GM23338 (cell line): Measurements from ENCODE around the gene SUGP1. TPM values are rescaled to one million over a fixed set of nuclear protein-coding genes. Genes with fewer than 3 reads are reported as not detected.

ENCODE experiments used
- ATAC-seq: fragments of 200-7000 bp; cut with Tn5 transposase; 3 replicates; pipeline ENCODE4 v1.9.1; 2020
- DNase-seq: peaks from one replicate; pipeline ENCODE4 v3.0.0-alpha.2; 2015; ENCODE audit warnings: low spot score
- H2AFZ ChIP-seq: fragments of 200-600 bp; sonication (generic); 2 replicates; pipeline ENCODE4 v1.8.0; 2016; ENCODE audit warnings: antibody characterized with exemption, mild to moderate bottlenecking, moderate library complexity
- H3F3A ChIP-seq: fragments of 200-600 bp; sonication (generic); replicated peaks from 2 replicates; pipeline ENCODE4 v1.8.0; 2017; ENCODE audit warnings: antibody characterized with exemption, mixed run types, low read depth
- H3K27ac ChIP-seq: fragments of 200-600 bp; sonication (generic); 2 replicates; pipeline ENCODE4 v1.6.1; 2016; ENCODE audit warnings: low read depth
- H3K27me3 ChIP-seq: fragments of 200-600 bp; sonication (generic); 2 replicates; pipeline ENCODE4 v1.8.0; 2016; ENCODE audit warnings: mild to moderate bottlenecking, mixed run types, moderate library complexity; ENCODE audit not compliant: insufficient read depth
- H3K36me3 ChIP-seq: fragments of 200-600 bp; sonication (generic); 2 replicates; pipeline ENCODE4 v1.8.0; 2016; ENCODE audit warnings: mild to moderate bottlenecking; ENCODE audit not compliant: insufficient read depth
- H3K4me1 ChIP-seq: fragments of 200-600 bp; sonication (generic); 2 replicates; pipeline ENCODE4 v1.8.0; 2016; ENCODE audit warnings: mild to moderate bottlenecking, moderate library complexity; ENCODE audit not compliant: insufficient read depth
- H3K4me2 ChIP-seq: fragments of 200-600 bp; sonication (generic); 2 replicates; pipeline ENCODE4 v1.7.1; 2017; ENCODE audit warnings: mixed run types
- H3K4me3 ChIP-seq: fragments of 200-600 bp; sonication (generic); 2 replicates; pipeline ENCODE4 v1.6.1; 2016; ENCODE audit warnings: mixed run types
- H3K79me2 ChIP-seq: fragments of 200-600 bp; sonication (generic); replicated peaks from 2 replicates; pipeline ENCODE4 v1.8.0; 2017; ENCODE audit warnings: mild to moderate bottlenecking; ENCODE audit not compliant: insufficient read depth
- H3K9me2 ChIP-seq: fragments of 200-600 bp; sonication (generic); 2 replicates; pipeline ENCODE4 v1.8.0; 2017; ENCODE audit not compliant: insufficient read depth
- H4K20me1 ChIP-seq: fragments of 200-600 bp; sonication (generic); replicated peaks from 2 replicates; pipeline ENCODE4 v1.8.0; 2017; ENCODE audit warnings: mild to moderate bottlenecking; ENCODE audit not compliant: insufficient read depth
- H3K27ac Mint-ChIP-seq: 2 replicates; pipeline ENCODE4 v1.8.0; 2020; ENCODE audit warnings: inconsistent platforms, mild to moderate bottlenecking, moderate library complexity, mixed read lengths
- H3K27me3 Mint-ChIP-seq: 3 replicates; pipeline ENCODE4 v1.8.0; 2022; ENCODE audit warnings: low read depth, mild to moderate bottlenecking, moderate library complexity, mixed read lengths, inconsistent platforms; ENCODE audit not compliant: insufficient read depth, poor library complexity
- H3K36me3 Mint-ChIP-seq: 3 replicates; pipeline ENCODE4 v1.8.0; 2021; ENCODE audit warnings: low read depth, mild to moderate bottlenecking, inconsistent platforms, moderate library complexity, mixed read lengths
- H3K4me1 Mint-ChIP-seq: 3 replicates; pipeline ENCODE4 v1.8.0; 2020; ENCODE audit warnings: mild to moderate bottlenecking, inconsistent platforms, mixed read lengths
- H3K4me3 Mint-ChIP-seq: 3 replicates; pipeline ENCODE4 v1.8.0; 2021; ENCODE audit warnings: moderate library complexity, mild to moderate bottlenecking, inconsistent platforms, mixed read lengths
- H3K9me3 Mint-ChIP-seq: 3 replicates; pipeline ENCODE4 v1.8.0; 2020; ENCODE audit warnings: moderate library complexity, mild to moderate bottlenecking, inconsistent platforms, mixed read lengths
- CREB1 ChIP-seq: fragments of 250-450 bp; sonication (Bioruptor Pico); IDR thresholded peaks from 2 replicates; pipeline ENCODE4 v1.5.0; 2020; ENCODE audit warnings: low read depth, mild to moderate bottlenecking, moderate library complexity
- CTCF ChIP-seq, 2 experiments: fragments of 200-600 bp in 1 of 2; sonication (generic) in 1 of 2; conservative IDR thresholded peaks; 2 replicates each; pipeline versions ENCODE4 v1.5.1 to v1.6.1; 2016 to 2017; ENCODE audit warnings: antibody characterized with exemption in 2 of 2, low read depth in 2 of 2, mild to moderate bottlenecking in 2 of 2, moderate library complexity in 1 of 2
- ETS1 ChIP-seq: IDR thresholded peaks from 2 replicates; pipeline ENCODE4 v1.6.1; 2016; ENCODE audit warnings: antibody characterized with exemption
- EZH2 ChIP-seq: fragments of 200-600 bp; sonication (generic); IDR thresholded peaks from one replicate; pipeline ENCODE4 v1.8.0; 2017; ENCODE audit warnings: antibody characterized with exemption, mild to moderate bottlenecking, low read depth; ENCODE audit not compliant: unreplicated experiment
- EZH2phosphoT487 ChIP-seq: fragments of 200-600 bp; sonication (generic); IDR thresholded peaks from one replicate; pipeline ENCODE4 v1.8.1; 2018; ENCODE audit warnings: antibody characterized with exemption; ENCODE audit not compliant: unreplicated experiment
- JUNB ChIP-seq: IDR thresholded peaks from one replicate; pipeline ENCODE4 v1.6.1; 2016; ENCODE audit warnings: antibody characterized with exemption; ENCODE audit not compliant: unreplicated experiment
- NANOG ChIP-seq: IDR thresholded peaks from 2 replicates; pipeline ENCODE4 v1.6.1; 2016; ENCODE audit warnings: antibody characterized with exemption, borderline replicate concordance
- POLR2AphosphoS5 ChIP-seq: IDR thresholded peaks from 2 replicates; pipeline ENCODE4 v1.6.1; 2016; ENCODE audit warnings: antibody characterized with exemption, low read depth
- REST ChIP-seq: IDR thresholded peaks from one replicate; pipeline ENCODE4 v1.6.1; 2018; ENCODE audit warnings: antibody characterized with exemption; ENCODE audit not compliant: unreplicated experiment
- STAT1 ChIP-seq: IDR thresholded peaks from one replicate; pipeline ENCODE4 v1.6.1; 2016; ENCODE audit warnings: antibody characterized with exemption; ENCODE audit not compliant: unreplicated experiment
- ZNF114 ChIP-seq: fragments of 250-450 bp; sonication (Bioruptor Pico); IDR thresholded peaks from 2 replicates; pipeline ENCODE4 v1.5.0; 2020; ENCODE audit warnings: mild to moderate bottlenecking, moderate library complexity
- ZNF331 ChIP-seq: fragments of 250-450 bp; sonication (Bioruptor Pico); IDR thresholded peaks from 2 replicates; pipeline ENCODE4 v1.5.0; 2020; ENCODE audit warnings: low read depth, mild to moderate bottlenecking, moderate library complexity
- ZNF462 ChIP-seq: fragments of 250-450 bp; sonication (Bioruptor Pico); IDR thresholded peaks from 2 replicates; pipeline ENCODE4 v1.5.0; 2020; ENCODE audit warnings: mild to moderate bottlenecking, moderate library complexity
- polyA plus RNA-seq: library from polyadenylated mRNA; unstranded; fragments of >200 nt; fragmentation: Nextera tagmentation; extraction: Ambion mirVana; gene quantifications from 2 replicates; pipeline ENCODE4 v1.2.1, GENCODE V29; 2016
- total RNA-seq: library from RNA; depleted of rRNA; stranded (reverse); fragments of >200 nt; shearing (Covaris generic); gene quantifications from 2 replicates; pipeline ENCODE4 v1.2.3, GENCODE V29; 2014

SUGP1 gene
- total and polyA plus RNA-seq, 2 experiments from 2014 or later, result 38.6 to 61.6 TPM

- peaks cover 57% of the 10 kb centered on the region for H3K79me2 ChIP-seq
- H3K36me3 ChIP-seq, result peaks cover 17% of the 10 kb centered on the region
- no peak overlapping the region for H3K27ac ChIP-seq
- peaks cover 21% of the 10 kb centered on the region; the same call in 1 of the 2 replicates for H4K20me1 ChIP-seq
- ATAC-seq, result no peak
- Mint-ChIP-seq H3K27me3 (peaks cover 8% of the 10 kb centered on the region), H3K4me1 (no peaks in the 10 kb centered on the region), H3K9me3 (no peaks in the 10 kb centered on the region), H3K36me3 (peaks cover 45% of the 10 kb centered on the region), H3K27ac (no peak overlapping the region), H3K4me3 (no peak overlapping the region)
- H2AFZ ChIP-seq, result no peak overlapping the region
- no peaks in the 10 kb centered on the region for H3K27me3 ChIP-seq
- H3K4me3 ChIP-seq, result no peak overlapping the region
- no peak for TF ChIP-seq POLR2AphosphoS5
- TF ChIP-seq EZH2, result no peak
- no peak for TF ChIP-seq ETS1
- TF ChIP-seq STAT1, result no peak
- no peak for TF ChIP-seq ZNF331
- TF ChIP-seq REST, result no peak
- TF ChIP-seq ZNF462 (CRISPR knock-in tag), result no peak
- TF ChIP-seq ZNF114, result no peak
- TF ChIP-seq EZH2phosphoT487, result no peak
- TF ChIP-seq CTCF (conservative IDR thresholded peaks at IDR 0.05; ENCODE audit: low read depth in 2 of 2), result no peak
- no peak for TF ChIP-seq NANOG
- no peak for TF ChIP-seq CREB1 (CRISPR knock-in tag)
- TF ChIP-seq JUNB, result no peak
- H3K4me1 ChIP-seq, result no peaks in the 10 kb centered on the region
- no peaks in the 10 kb centered on the region for H3K9me2 ChIP-seq
- H3F3A ChIP-seq, result peaks cover 12% of the 10 kb centered on the region; the same call in 1 of the 2 replicates
- no peak for DNase-seq
- H3K4me2 ChIP-seq, result no peak overlapping the region
Measured at GRCh38 chr19:19327672-19328071, 7.4 kb upstream of the SUGP1 start.
